GM20000 (cell line): Measurements from ENCODE around the gene BTRC.

Experiments used
- DNase-seq: peaks from one replicate; pipeline ENCODE4 v3.0.0; 2012; ENCODE audit warnings: low spot score
- TF ChIP-seq, protein P1 (sequence below): IDR thresholded peaks from 2 replicates; pipeline ENCODE4 v1.5.1; 2012; ENCODE audit warnings: mild to moderate bottlenecking, control low read depth; ENCODE audit errors: extremely low read depth, missing control alignments

BTRC gene

GRCh38 chr10:101552442-101552841, 198.5 kb downstream of the BTRC start:
- no peak for DNase-seq
- TF ChIP-seq, protein P1, sequence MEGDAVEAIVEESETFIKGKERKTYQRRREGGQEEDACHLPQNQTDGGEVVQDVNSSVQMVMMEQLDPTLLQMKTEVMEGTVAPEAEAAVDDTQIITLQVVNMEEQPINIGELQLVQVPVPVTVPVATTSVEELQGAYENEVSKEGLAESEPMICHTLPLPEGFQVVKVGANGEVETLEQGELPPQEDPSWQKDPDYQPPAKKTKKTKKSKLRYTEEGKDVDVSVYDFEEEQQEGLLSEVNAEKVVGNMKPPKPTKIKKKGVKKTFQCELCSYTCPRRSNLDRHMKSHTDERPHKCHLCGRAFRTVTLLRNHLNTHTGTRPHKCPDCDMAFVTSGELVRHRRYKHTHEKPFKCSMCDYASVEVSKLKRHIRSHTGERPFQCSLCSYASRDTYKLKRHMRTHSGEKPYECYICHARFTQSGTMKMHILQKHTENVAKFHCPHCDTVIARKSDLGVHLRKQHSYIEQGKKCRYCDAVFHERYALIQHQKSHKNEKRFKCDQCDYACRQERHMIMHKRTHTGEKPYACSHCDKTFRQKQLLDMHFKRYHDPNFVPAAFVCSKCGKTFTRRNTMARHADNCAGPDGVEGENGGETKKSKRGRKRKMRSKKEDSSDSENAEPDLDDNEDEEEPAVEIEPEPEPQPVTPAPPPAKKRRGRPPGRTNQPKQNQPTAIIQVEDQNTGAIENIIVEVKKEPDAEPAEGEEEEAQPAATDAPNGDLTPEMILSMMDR, result no peak

- TF ChIP-seq, protein P1, result no peak
- no peak for DNase-seq
Observed at GRCh38 chr10:101557541-101557940, 203.6 kb downstream of the BTRC start.

- TF ChIP-seq, protein P1, result no peak
- DNase-seq, result no peak
Observed at GRCh38 chr10:101558204-101558603, 204.2 kb downstream of the BTRC start.

DNA sequence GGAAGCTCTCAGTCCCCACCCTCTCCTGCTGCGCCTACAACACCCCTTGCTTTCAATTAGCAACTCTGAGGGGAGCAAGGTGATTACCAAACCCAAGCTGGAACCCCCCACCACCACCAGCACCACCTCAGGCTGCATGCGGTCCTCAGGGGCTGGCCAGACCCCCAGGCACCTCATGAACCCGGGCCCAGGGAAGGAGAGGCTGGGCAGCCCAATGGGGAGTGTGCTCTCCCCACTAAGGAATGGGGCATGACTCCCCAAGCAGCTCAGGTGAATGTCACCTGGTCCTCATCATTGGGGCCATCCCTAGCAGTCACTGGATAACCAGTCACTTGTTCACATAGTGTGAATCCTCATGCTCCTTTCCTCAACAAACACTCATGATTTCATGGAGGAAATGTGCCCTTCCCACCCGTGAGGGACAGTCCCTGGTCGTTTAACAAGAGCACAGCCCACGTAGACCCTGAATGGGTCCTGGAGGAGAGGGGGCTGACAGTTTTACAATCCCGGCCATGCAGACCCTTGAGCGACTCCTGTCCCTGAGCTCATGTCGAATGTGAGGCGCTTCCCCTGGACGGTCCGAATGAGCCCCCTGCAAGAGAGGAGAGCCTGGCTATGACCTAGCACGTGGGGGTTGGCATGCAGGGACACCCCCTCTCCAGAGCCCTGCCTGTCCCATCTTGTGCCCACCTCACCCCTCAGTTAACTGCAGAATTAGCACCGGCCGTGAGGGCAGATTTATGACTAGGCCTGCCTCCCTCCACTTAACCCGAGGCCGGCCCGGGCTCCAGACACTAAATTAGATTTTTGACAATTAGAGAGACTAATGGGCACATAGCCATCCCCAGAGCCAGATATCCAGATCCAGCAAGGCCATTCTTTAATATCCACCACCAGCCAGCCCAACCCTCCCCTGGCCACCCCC, 205.0 kb downstream of the BTRC start:
- DNase-seq, result no peak

DNA sequence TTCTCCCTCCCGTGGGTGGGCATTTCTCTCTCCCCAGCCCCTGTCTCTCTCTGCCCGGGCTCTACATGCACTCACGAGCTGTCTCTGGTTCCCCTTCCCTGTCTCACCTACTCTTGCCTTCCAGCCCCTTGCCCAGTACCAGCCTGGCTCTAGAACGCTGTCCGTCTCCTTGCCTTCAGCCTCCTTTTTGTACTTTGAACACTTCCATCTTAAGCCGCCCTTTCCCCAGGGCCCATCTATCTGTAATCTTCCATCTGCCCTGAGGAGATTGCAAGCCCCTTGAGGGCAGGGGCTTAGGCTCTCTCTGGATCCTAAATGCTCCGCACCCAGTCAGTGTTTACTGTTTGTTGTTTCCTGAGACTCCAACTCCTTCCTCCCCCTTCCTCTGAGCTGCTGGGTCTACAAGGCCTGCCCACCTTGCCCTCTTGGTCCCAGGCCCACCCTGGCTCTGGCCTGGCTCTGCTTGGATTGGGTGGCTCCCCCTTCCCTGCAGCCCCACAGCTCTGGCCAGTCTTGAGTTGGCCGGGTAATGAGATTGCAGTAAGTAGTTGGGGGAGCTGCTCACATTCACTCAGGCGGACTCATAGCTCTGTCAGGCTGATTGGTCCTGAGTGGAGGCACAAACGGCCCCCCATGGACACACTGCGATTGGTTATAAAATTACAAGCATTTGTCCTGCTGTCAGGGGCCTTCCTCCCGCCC, 205.8 kb downstream of the BTRC start:
- TF ChIP-seq, protein P1, result no peak
- DNase-seq, result no peak

More for the DNA sequence above, 205.0 kb downstream of the BTRC start:
- TF ChIP-seq, protein P1, result no peak

DNA sequence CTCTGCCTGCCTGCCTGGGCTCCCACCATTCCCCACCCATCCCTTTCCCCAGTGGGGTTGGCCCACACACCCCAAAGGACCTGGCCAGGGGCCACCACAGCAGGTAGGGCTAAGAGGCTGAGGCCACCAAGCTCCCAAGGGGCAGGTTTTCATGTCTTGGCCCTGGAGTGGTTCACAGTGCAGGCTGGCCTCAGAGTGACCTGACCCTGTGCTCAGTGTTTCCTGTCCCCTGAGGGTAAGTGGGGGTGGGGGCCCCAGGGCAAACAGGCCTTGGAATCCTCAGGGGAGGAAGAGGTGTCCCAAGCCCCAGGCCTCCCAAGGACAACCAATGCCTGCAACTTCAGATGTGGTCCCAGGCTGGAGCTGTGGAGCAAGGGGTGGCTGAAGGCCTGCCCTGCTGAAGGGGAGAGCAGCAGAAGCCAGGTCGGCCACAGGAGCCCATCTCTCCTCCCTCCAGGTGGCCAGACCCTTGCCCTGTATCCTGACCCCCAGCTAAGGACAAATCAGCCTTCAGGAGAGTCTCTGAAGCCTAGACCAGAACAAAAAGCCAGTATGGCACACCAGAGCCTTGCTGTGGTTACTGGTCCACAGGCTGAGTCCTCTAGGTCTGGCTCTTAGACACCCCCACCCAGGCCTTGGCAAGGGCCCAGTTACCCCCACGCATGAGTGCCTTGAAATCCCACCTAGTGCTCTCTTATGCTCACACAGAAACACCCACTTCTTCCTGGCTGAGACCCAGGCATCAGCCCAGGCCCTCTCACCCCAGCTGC, 206.5 kb downstream of the BTRC start:
- TF ChIP-seq, protein P1, result no peak
- DNase-seq, result no peak
